ENCODE measurements around the gene EBF4. TPM values are rescaled to one million over a fixed set of nuclear protein-coding genes. Genes with fewer than 3 reads are reported as not detected.

The EBF4 gene
- total RNA-seq, 6 experiments from 2014 or later = 2.8 to 16.6 (median 6.2) TPM

GRCh38 chr20:2691127-2691526 lies 1.5 kb upstream of the EBF4 start:
- TF ChIP-seq, protein P1, sequence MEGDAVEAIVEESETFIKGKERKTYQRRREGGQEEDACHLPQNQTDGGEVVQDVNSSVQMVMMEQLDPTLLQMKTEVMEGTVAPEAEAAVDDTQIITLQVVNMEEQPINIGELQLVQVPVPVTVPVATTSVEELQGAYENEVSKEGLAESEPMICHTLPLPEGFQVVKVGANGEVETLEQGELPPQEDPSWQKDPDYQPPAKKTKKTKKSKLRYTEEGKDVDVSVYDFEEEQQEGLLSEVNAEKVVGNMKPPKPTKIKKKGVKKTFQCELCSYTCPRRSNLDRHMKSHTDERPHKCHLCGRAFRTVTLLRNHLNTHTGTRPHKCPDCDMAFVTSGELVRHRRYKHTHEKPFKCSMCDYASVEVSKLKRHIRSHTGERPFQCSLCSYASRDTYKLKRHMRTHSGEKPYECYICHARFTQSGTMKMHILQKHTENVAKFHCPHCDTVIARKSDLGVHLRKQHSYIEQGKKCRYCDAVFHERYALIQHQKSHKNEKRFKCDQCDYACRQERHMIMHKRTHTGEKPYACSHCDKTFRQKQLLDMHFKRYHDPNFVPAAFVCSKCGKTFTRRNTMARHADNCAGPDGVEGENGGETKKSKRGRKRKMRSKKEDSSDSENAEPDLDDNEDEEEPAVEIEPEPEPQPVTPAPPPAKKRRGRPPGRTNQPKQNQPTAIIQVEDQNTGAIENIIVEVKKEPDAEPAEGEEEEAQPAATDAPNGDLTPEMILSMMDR (IDR thresholded peaks at IDR 0.05) = no peak
- no peak for TF ChIP-seq POLR2A (IDR thresholded peaks at IDR 0.05)
- ATAC-seq = no peak
- no peaks in the 10 kb centered on the region for H3K9me3 ChIP-seq
- no peak overlapping the region for H3K27ac ChIP-seq
- WGBS (ENCODE audit: insufficient coverage, low coverage, low lambda C conversion rate, missing lambda C conversion rate) = 72% methylated on average over 8 of the region's 8 CpGs
- H3K27me3 ChIP-seq = peaks cover 0 to 16% of the 10 kb centered on the region in 2 donors
- no peak for DNase-seq
- intact Hi-C loops (cut with DNase I) = no loop called here
- no peaks in the 10 kb centered on the region for H3K36me3 ChIP-seq
- H3K4me3 ChIP-seq = no peak overlapping the region
- H3K4me1 ChIP-seq = peaks cover 0 to 5% (median 0%) of the 10 kb centered on the region in 4 donors

GRCh38 chr20:2691663-2692035 lies 931 bp upstream of the EBF4 start:
- no peak for TF ChIP-seq POLR2A (IDR thresholded peaks at IDR 0.05)
- TF ChIP-seq, protein P1 (IDR thresholded peaks at IDR 0.05) = no peak
- ATAC-seq (no peak), DNase-seq (no peak)
- no peaks in the 10 kb centered on the region for H3K9me3 ChIP-seq
- intact Hi-C loops (cut with DNase I) = no loop called here
- H3K27ac ChIP-seq = peak overlapping the region in 1 of 3 donors; percentile 15
- 61% methylated on average over 10 of the region's 10 CpGs for WGBS (ENCODE audit: insufficient coverage, low coverage, low lambda C conversion rate, missing lambda C conversion rate)
- H3K27me3 ChIP-seq = peaks cover 0 to 16% of the 10 kb centered on the region in 2 donors
- H3K4me3 ChIP-seq = no peak overlapping the region
- peaks cover 0 to 5% (median 0%) of the 10 kb centered on the region in 4 donors for H3K4me1 ChIP-seq
- no peaks in the 10 kb centered on the region for H3K36me3 ChIP-seq

DNA sequence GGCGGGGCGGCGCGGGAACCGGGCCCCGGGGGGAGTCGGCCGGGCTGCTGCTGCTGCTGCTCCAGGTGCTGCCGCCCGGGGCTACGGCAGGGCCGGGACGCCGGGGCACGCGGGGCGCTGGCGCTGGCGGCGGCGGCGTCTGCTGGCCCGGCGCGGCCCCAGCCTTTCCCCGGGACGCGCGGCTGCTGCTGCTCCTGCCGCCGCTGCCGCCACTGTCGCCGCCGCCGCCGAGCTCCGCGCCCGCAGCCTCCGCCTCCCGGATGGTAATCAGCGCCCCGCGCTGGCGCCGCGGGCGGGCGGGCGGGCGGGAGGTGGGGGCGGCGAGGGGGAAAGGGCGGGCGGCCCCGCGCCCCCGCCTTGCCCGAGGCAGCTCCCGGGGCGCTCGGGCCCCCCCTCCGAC lies 306 bp downstream of the EBF4 start:
- H3K9me3 ChIP-seq = no peaks in the 10 kb centered on the region
- peaks cover 0 to 16% of the 10 kb centered on the region in 2 donors for H3K27me3 ChIP-seq
- H3K4me1 ChIP-seq = peaks cover 0 to 5% (median 0%) of the 10 kb centered on the region in 4 donors
- no peak for ATAC-seq
- intact Hi-C loops (cut with DNase I) = no loop called here
- DNase-seq = no peak
- no peak overlapping the region for H3K27ac ChIP-seq
- TF ChIP-seq POLR2A (IDR thresholded peaks at IDR 0.05) = no peak
- TF ChIP-seq, protein P1 (IDR thresholded peaks at IDR 0.05) = no peak
- 0% methylated on average over 3 of the region's 64 CpGs for WGBS (ENCODE audit: insufficient coverage, low coverage, low lambda C conversion rate, missing lambda C conversion rate)
- H3K36me3 ChIP-seq = no peaks in the 10 kb centered on the region
- H3K4me3 ChIP-seq = peak overlapping the region in 1 of 3 donors; percentile 47

GRCh38 chr20:2693286-2694007 lies 867 bp downstream of the EBF4 start:
- H3K4me1 ChIP-seq = peaks cover 0 to 5% (median 0%) of the 10 kb centered on the region in 4 donors
- H3K4me3 ChIP-seq = peak overlapping the region in 2 of 3 donors; percentile 9 to 24
- no peaks in the 10 kb centered on the region for H3K9me3 ChIP-seq
- H3K27me3 ChIP-seq = peaks cover 0 to 16% of the 10 kb centered on the region in 2 donors
- TF ChIP-seq, protein P1 (IDR thresholded peaks at IDR 0.05) = no peak
- no peak for TF ChIP-seq POLR2A (IDR thresholded peaks at IDR 0.05)
- no peak for DNase-seq
- H3K27ac ChIP-seq = no peak overlapping the region
- ATAC-seq = peak; percentile 9 to 40 (median 19)
- no peaks in the 10 kb centered on the region for H3K36me3 ChIP-seq
- WGBS (ENCODE audit: insufficient coverage, low coverage, low lambda C conversion rate, missing lambda C conversion rate) = 9% methylated on average over 17 of the region's 89 CpGs
- intact Hi-C loops (cut with DNase I) = no loop called here

Measured in right lobe of liver (tissue), 6 donors.